OCI-LY1 (cell line): ENCODE data around the gene KIF4A.
"Not testable (repeated sequence)": the region's sequence is repeated elsewhere in the genome, so short reads cannot be mapped to it uniquely, and the experiment has no call there.

Experiments
- H2AFZ ChIP-seq: fragments of 200-600 bp; sonication (generic), shearing (Covaris generic); 2 replicates; pipeline ENCODE4 v1.6.0; 2014; ENCODE audit warnings: antibody characterized with exemption, mild to moderate bottlenecking, low read length
- H3F3A ChIP-seq: fragments of 200-600 bp; sonication (generic), shearing (Covaris generic); 2 replicates; pipeline ENCODE4 v1.6.0; 2014; ENCODE audit warnings: mild to moderate bottlenecking, antibody characterized with exemption, low read length, moderate library complexity; ENCODE audit not compliant: insufficient read depth
- H3K27ac ChIP-seq: fragments of 200-600 bp; sonication (generic); 2 replicates; pipeline ENCODE4 v1.5.1; 2014; ENCODE audit warnings: low read length, mixed run types, mild to moderate bottlenecking, low read depth; ENCODE audit not compliant: poor library complexity, severe bottlenecking
- H3K27me3 ChIP-seq: fragments of 200-600 bp; sonication (generic); 2 replicates; pipeline ENCODE4 v1.6.0; 2014; ENCODE audit warnings: antibody characterized with exemption, mild to moderate bottlenecking, low read length, moderate library complexity; ENCODE audit not compliant: insufficient read depth
- H3K36me3 ChIP-seq: fragments of 200-600 bp; sonication (generic); 2 replicates; pipeline ENCODE4 v1.6.1; 2014; ENCODE audit warnings: mild to moderate bottlenecking, antibody characterized with exemption, low read length, moderate library complexity, mixed read lengths; ENCODE audit not compliant: insufficient read depth
- H3K4me1 ChIP-seq: fragments of 200-600 bp; sonication (generic); 2 replicates; pipeline ENCODE4 v1.5.1; 2014; ENCODE audit warnings: mild to moderate bottlenecking, low read length, moderate library complexity; ENCODE audit not compliant: insufficient read depth, severe bottlenecking
- H3K4me2 ChIP-seq: fragments of 200-600 bp; sonication (generic), shearing (Covaris generic); 2 replicates; pipeline ENCODE4 v1.6.1; 2014; ENCODE audit warnings: low read length
- H3K4me3 ChIP-seq: fragments of 200-600 bp; sonication (generic); 2 replicates; pipeline ENCODE4 v1.5.1; 2014; ENCODE audit warnings: low read length, low read depth, mild to moderate bottlenecking, mixed read lengths; ENCODE audit not compliant: poor library complexity, severe bottlenecking
- H3K79me2 ChIP-seq: fragments of 200-600 bp; shearing (Covaris generic); 2 replicates; pipeline ENCODE4 v1.6.1; 2016; ENCODE audit warnings: mixed run types, low read length, mixed read lengths; ENCODE audit not compliant: insufficient read depth
- H3K9ac ChIP-seq: fragments of 200-600 bp; sonication (generic), shearing (Covaris generic); 2 replicates; pipeline ENCODE4 v1.6.1; 2014; ENCODE audit warnings: mild to moderate bottlenecking, low read length, mixed read lengths
- H3K9me2 ChIP-seq: fragments of 200-600 bp; sonication (generic), shearing (Covaris generic); 2 replicates; pipeline ENCODE4 v1.6.1; 2014; ENCODE audit warnings: low read depth, mild to moderate bottlenecking, low read length, mixed read lengths
- H3K9me3 ChIP-seq: fragments of 200-600 bp; shearing (Covaris generic); 2 replicates; pipeline ENCODE4 v1.6.1; 2014; ENCODE audit warnings: low read length, mixed read lengths
- H4K20me1 ChIP-seq: fragments of 200-600 bp; sonication (generic), shearing (Covaris generic); 2 replicates; pipeline ENCODE4 v1.6.0; 2016; ENCODE audit warnings: mild to moderate bottlenecking, low read length; ENCODE audit not compliant: insufficient read depth
- CTCF ChIP-seq: fragments of 200-600 bp; sonication (generic), shearing (Covaris generic); IDR thresholded peaks from 2 replicates; pipeline ENCODE4 v1.5.1; 2017; ENCODE audit warnings: mild to moderate bottlenecking, antibody characterized with exemption, low read length, moderate library complexity, mixed read lengths
- EZH2 ChIP-seq: fragments of 200-600 bp; sonication (generic), shearing (Covaris generic); IDR thresholded peaks from 2 replicates; pipeline ENCODE4 v1.8.0; 2017; ENCODE audit warnings: borderline replicate concordance, mixed run types, mild to moderate bottlenecking, antibody characterized with exemption, low read length, moderate library complexity, mixed read lengths

KIF4A gene

DNA sequence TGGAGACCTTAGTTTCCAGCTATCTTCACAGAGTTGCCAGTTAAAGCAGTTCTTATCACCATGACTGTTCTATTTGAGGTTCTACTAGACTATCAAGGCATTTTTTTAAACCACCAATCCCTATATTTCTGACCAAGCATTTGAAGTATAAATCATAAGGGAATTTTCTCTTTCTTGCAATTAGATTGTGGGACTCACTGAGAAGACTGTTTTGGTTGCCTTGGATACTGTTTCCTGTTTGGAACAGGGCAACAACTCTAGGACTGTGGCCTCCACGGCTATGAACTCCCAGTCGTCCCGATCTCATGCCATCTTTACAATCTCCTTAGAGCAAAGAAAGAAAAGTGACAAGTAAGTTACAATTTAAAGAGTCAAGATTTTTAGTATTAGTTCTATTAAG, 11.8 kb downstream of the KIF4A start:
- Histone ChIP-seq H2AFZ (no peak overlapping the region), H3K79me2 (no peaks in the 10 kb centered on the region), H3K27me3 (no peaks in the 10 kb centered on the region), H3K36me3 (peaks cover 64% of the 10 kb centered on the region), H3K4me2 (no peak overlapping the region), H3K27ac (no peak overlapping the region), H3K9me3 (no peaks in the 10 kb centered on the region), H3K9ac (no peak overlapping the region), H4K20me1 (no peaks in the 10 kb centered on the region), H3F3A (no peaks in the 10 kb centered on the region), H3K9me2 (no peaks in the 10 kb centered on the region), H3K4me3 (no peak overlapping the region), H3K4me1 (no peaks in the 10 kb centered on the region)
- no peak for TF ChIP-seq CTCF
- TF ChIP-seq EZH2, result no peak

GRCh38 chrX:70313503-70313902, 23.6 kb downstream of the KIF4A start:
- H3K4me1 ChIP-seq, result no peaks in the 10 kb centered on the region
- H4K20me1 ChIP-seq, result no peaks in the 10 kb centered on the region
- no peaks in the 10 kb centered on the region for H3K27me3 ChIP-seq
- H3K9me3 ChIP-seq, result no peaks in the 10 kb centered on the region
- no peaks in the 10 kb centered on the region for H3F3A ChIP-seq
- no peak overlapping the region for H2AFZ ChIP-seq
- H3K27ac ChIP-seq, result no peak overlapping the region
- H3K79me2 ChIP-seq, result no peaks in the 10 kb centered on the region
- H3K36me3 ChIP-seq, result peaks cover 37% of the 10 kb centered on the region
- H3K9me2 ChIP-seq, result no peaks in the 10 kb centered on the region
- no peak overlapping the region for H3K4me2 ChIP-seq
- no peak for TF ChIP-seq CTCF
- TF ChIP-seq EZH2, result no peak
- no peak overlapping the region for H3K4me3 ChIP-seq
- H3K9ac ChIP-seq, result no peak overlapping the region

- no peak for TF ChIP-seq EZH2
- no peak for TF ChIP-seq CTCF
- Histone ChIP-seq H3K27ac (no peak overlapping the region), H4K20me1 (no peaks in the 10 kb centered on the region), H3K36me3 (0 out of 2 replicates have a peak, but pooled peaks cover 3% of the 10 kb centered on the region), H3K27me3 (no peaks in the 10 kb centered on the region), H3K79me2 (no peaks in the 10 kb centered on the region), H3K4me2 (no peak overlapping the region), H3K9me2 (no peaks in the 10 kb centered on the region), H3K9ac (no peak overlapping the region), H3K9me3 (no peaks in the 10 kb centered on the region), H3K4me3 (no peak overlapping the region), H2AFZ (no peak overlapping the region), H3K4me1 (no peaks in the 10 kb centered on the region), H3F3A (no peaks in the 10 kb centered on the region)
These were observed 32.9 kb downstream of the KIF4A start for GRCh38 chrX:70322784-70323183.

GRCh38 chrX:70323628-70324027, 33.7 kb downstream of the KIF4A start:
- H3K36me3 ChIP-seq, H3K79me2 ChIP-seq, H4K20me1 ChIP-seq, H3K9me2 ChIP-seq, H3K27ac ChIP-seq, H3K4me1 ChIP-seq, H3K4me2 ChIP-seq, H3K4me3 ChIP-seq, H2AFZ ChIP-seq, H3K9ac ChIP-seq, H3K27me3 ChIP-seq, H3F3A ChIP-seq, H3K9me3 ChIP-seq: not testable (repeated sequence)
